Measurements from ENCODE around the gene IQGAP3. TPM values are rescaled to one million over a fixed set of nuclear protein-coding genes. Genes with fewer than 3 reads are reported as not detected.

The IQGAP3 gene
- total RNA-seq, 1 experiment from 2014 or later: 34.8 TPM

GRCh38 chr1:156481527-156481926 lies 90.8 kb downstream of the IQGAP3 start:
- in situ Hi-C loops (cut with HindIII; ENCODE audit: low pct_unique_long_range_greater_than_20kb, low sequenced_read_pairs): no loop called here
- no peak for DNase-seq (ENCODE audit: low read depth)

- DNase-seq (ENCODE audit: low read depth): no peak
- in situ Hi-C loops (cut with HindIII; ENCODE audit: low pct_unique_long_range_greater_than_20kb, low sequenced_read_pairs): no loop called here
Observed at GRCh38 chr1:156480411-156481192, 91.8 kb downstream of the IQGAP3 start.

- DNase-seq (ENCODE audit: low read depth): no peak
- in situ Hi-C loops (cut with HindIII; ENCODE audit: low pct_unique_long_range_greater_than_20kb, low sequenced_read_pairs): no loop called here
Observed at GRCh38 chr1:156480016-156480370, 92.4 kb downstream of the IQGAP3 start.

GRCh38 chr1:156479093-156480015 lies 93.0 kb downstream of the IQGAP3 start:
- in situ Hi-C loops (cut with HindIII; ENCODE audit: low pct_unique_long_range_greater_than_20kb, low sequenced_read_pairs): no loop called here
- DNase-seq (ENCODE audit: low read depth): no peak

GRCh38 chr1:156478250-156478627 lies 94.1 kb downstream of the IQGAP3 start:
- no peak for DNase-seq (ENCODE audit: low read depth)
- in situ Hi-C loops (cut with HindIII; ENCODE audit: low pct_unique_long_range_greater_than_20kb, low sequenced_read_pairs): no loop called here

- in situ Hi-C loops (cut with HindIII; ENCODE audit: low pct_unique_long_range_greater_than_20kb, low sequenced_read_pairs): no loop called here
Observed at GRCh38 chr1:156477526-156478249, 94.7 kb downstream of the IQGAP3 start.

GRCh38 chr1:156476501-156477298 lies 95.7 kb downstream of the IQGAP3 start:
- in situ Hi-C loops (cut with HindIII; ENCODE audit: low pct_unique_long_range_greater_than_20kb, low sequenced_read_pairs): no loop called here
- peak; percentile 71 for DNase-seq (ENCODE audit: low read depth)

More at GRCh38 chr1:156477526-156478249, 94.7 kb downstream of the IQGAP3 start:
- no peak for DNase-seq (ENCODE audit: low read depth)

- in situ Hi-C loops (cut with HindIII; ENCODE audit: low pct_unique_long_range_greater_than_20kb, low sequenced_read_pairs): no loop called here
- no peak for DNase-seq (ENCODE audit: low read depth)
Observed at GRCh38 chr1:156475568-156476500, 96.5 kb downstream of the IQGAP3 start.

Other genes with a start within 250 kb of the IQGAP3 start
- 691 and 710 TPM in 2 replicates for gene CCT3, start 234.3 kb downstream of the IQGAP3 start, total RNA-seq (2014; rRNA removed; shearing (Covaris generic); ENCODE audit: low replicate concordance)
- 14.3 TPM in 1 of 2 replicates, not detected in the other for gene TSACC, start 234.0 kb downstream of the IQGAP3 start, total RNA-seq (2014; rRNA removed; shearing (Covaris generic); ENCODE audit: low replicate concordance)
- gene RHBG, start 203.4 kb downstream of the IQGAP3 start, total RNA-seq (2014; rRNA removed; shearing (Covaris generic); ENCODE audit: low replicate concordance): not detected in 2 replicates
- gene MEF2D, start 71.8 kb downstream of the IQGAP3 start, total RNA-seq (2014; rRNA removed; shearing (Covaris generic); ENCODE audit: low replicate concordance): 2.7 and 6.2 TPM in 2 replicates
- gene TTC24, start 7.2 kb upstream of the IQGAP3 start, total RNA-seq (2014; rRNA removed; shearing (Covaris generic); ENCODE audit: low replicate concordance): not detected in 2 replicates
- gene NAXE, start 19.2 kb upstream of the IQGAP3 start, total RNA-seq (2014; rRNA removed; shearing (Covaris generic); ENCODE audit: low replicate concordance): 142 and 150 TPM in 2 replicates
- gene GPATCH4, start 28.9 kb upstream of the IQGAP3 start, total RNA-seq (2014; rRNA removed; shearing (Covaris generic); ENCODE audit: low replicate concordance): 8.8 and 33.6 TPM in 2 replicates
- gene HAPLN2, start 46.9 kb upstream of the IQGAP3 start, total RNA-seq (2014; rRNA removed; shearing (Covaris generic); ENCODE audit: low replicate concordance): not detected in 2 replicates
- gene BCAN, start 69.6 kb upstream of the IQGAP3 start, total RNA-seq (2014; rRNA removed; shearing (Covaris generic); ENCODE audit: low replicate concordance): not detected in 2 replicates
- 0.03 TPM in 2 replicates for gene NES, start 104.8 kb upstream of the IQGAP3 start, total RNA-seq (2014; rRNA removed; shearing (Covaris generic); ENCODE audit: low replicate concordance)
- not detected in 2 replicates for gene CRABP2, start 133.0 kb upstream of the IQGAP3 start, total RNA-seq (2014; rRNA removed; shearing (Covaris generic); ENCODE audit: low replicate concordance)
- 34.4 and 34.6 TPM in 2 replicates for gene METTL25B, start 155.9 kb upstream of the IQGAP3 start, total RNA-seq (2014; rRNA removed; shearing (Covaris generic); ENCODE audit: low replicate concordance)
- gene ISG20L2, start 156.2 kb upstream of the IQGAP3 start, total RNA-seq (2014; rRNA removed; shearing (Covaris generic); ENCODE audit: low replicate concordance): 9.6 and 19.6 TPM in 2 replicates
- gene MRPL24, start 168.5 kb upstream of the IQGAP3 start, total RNA-seq (2014; rRNA removed; shearing (Covaris generic); ENCODE audit: low replicate concordance): 181 and 194 TPM in 2 replicates
- gene HDGF, start 179.1 kb upstream of the IQGAP3 start, total RNA-seq (2014; rRNA removed; shearing (Covaris generic); ENCODE audit: low replicate concordance): 463 and 550 TPM in 2 replicates
- 29.4 and 50.9 TPM in 2 replicates for gene PRCC, start 195.0 kb upstream of the IQGAP3 start, total RNA-seq (2014; rRNA removed; shearing (Covaris generic); ENCODE audit: low replicate concordance)
- not detected in 2 replicates for gene SH2D2A, start 244.3 kb upstream of the IQGAP3 start, total RNA-seq (2014; rRNA removed; shearing (Covaris generic); ENCODE audit: low replicate concordance)

All from Caki2 (cell line).